ENCODE results near the gene PHYKPL.

Gene PHYKPL

GRCh38 chr5:178207917-178208280, 24.7 kb downstream of the PHYKPL start:
- no peak overlapping the region for H3K27ac ChIP-seq (ENCODE audit: low read length)
- peaks cover 29% of the 10 kb centered on the region for H3K4me1 ChIP-seq (ENCODE audit: control insufficient read depth, insufficient read depth, low read length)
- H3K4me3 ChIP-seq (ENCODE audit: low read length in 2 of 2) = no peak overlapping the region
- peaks cover 53 to 55% of the 10 kb centered on the region in 2 donors for H3K36me3 ChIP-seq (ENCODE audit: control insufficient read depth in 2 of 2, insufficient read depth in 2 of 2, low read length in 2 of 2)
- H3K9ac ChIP-seq (ENCODE audit: low read length in 2 of 2) = no peak overlapping the region
- no peaks in the 10 kb centered on the region for H3K9me3 ChIP-seq (ENCODE audit: control insufficient read depth in 2 of 2, low read length in 2 of 2)
- no peaks in the 10 kb centered on the region for H3K27me3 ChIP-seq (ENCODE audit: control insufficient read depth in 1 of 2, insufficient read depth in 2 of 2, low read length in 2 of 2)

- peak overlapping the region in 1 of 2 donors; percentile 29 for H3K9ac ChIP-seq (ENCODE audit: low read length in 2 of 2)
- H3K27me3 ChIP-seq (ENCODE audit: control insufficient read depth in 1 of 2, insufficient read depth in 2 of 2, low read length in 2 of 2) = no peaks in the 10 kb centered on the region
- peaks cover 48 to 50% of the 10 kb centered on the region in 2 donors for H3K36me3 ChIP-seq (ENCODE audit: control insufficient read depth in 2 of 2, insufficient read depth in 2 of 2, low read length in 2 of 2)
- H3K9me3 ChIP-seq (ENCODE audit: control insufficient read depth in 2 of 2, low read length in 2 of 2) = no peaks in the 10 kb centered on the region
- peaks cover 27% of the 10 kb centered on the region for H3K4me1 ChIP-seq (ENCODE audit: control insufficient read depth, insufficient read depth, low read length)
- peak overlapping the region; percentile 41 for H3K27ac ChIP-seq (ENCODE audit: low read length)
- no peak overlapping the region for H3K4me3 ChIP-seq (ENCODE audit: low read length in 2 of 2)
Measured at GRCh38 chr5:178207183-178207916, 25.3 kb downstream of the PHYKPL start.

- H3K4me3 ChIP-seq (ENCODE audit: low read length in 2 of 2) = peak overlapping the region; percentile 88 to 94
- H3K36me3 ChIP-seq (ENCODE audit: control insufficient read depth in 2 of 2, insufficient read depth in 2 of 2, low read length in 2 of 2) = peaks cover 39 to 41% of the 10 kb centered on the region in 2 donors
- H3K9me3 ChIP-seq (ENCODE audit: control insufficient read depth in 2 of 2, low read length in 2 of 2) = no peaks in the 10 kb centered on the region
Measured at GRCh38 chr5:178206166-178207101, 26.2 kb downstream of the PHYKPL start.

GRCh38 chr5:178205749-178206047, 26.9 kb downstream of the PHYKPL start:
- Histone ChIP-seq H3K9me3 (ENCODE audit: control insufficient read depth in 2 of 2, low read length in 2 of 2) (no peaks in the 10 kb centered on the region), H3K4me1 (ENCODE audit: control insufficient read depth, insufficient read depth, low read length) (peaks cover 27% of the 10 kb centered on the region), H3K9ac (ENCODE audit: low read length in 2 of 2) (peak overlapping the region; percentile 55 to 70), H3K27me3 (ENCODE audit: control insufficient read depth in 1 of 2, insufficient read depth in 2 of 2, low read length in 2 of 2) (no peaks in the 10 kb centered on the region), H3K36me3 (ENCODE audit: control insufficient read depth in 2 of 2, insufficient read depth in 2 of 2, low read length in 2 of 2) (peaks cover 34 to 36% of the 10 kb centered on the region in 2 donors), H3K27ac (ENCODE audit: low read length) (peak overlapping the region; percentile 46), H3K4me3 (ENCODE audit: low read length in 2 of 2) (peak overlapping the region; percentile 88 to 94)

More at GRCh38 chr5:178206166-178207101, 26.2 kb downstream of the PHYKPL start:
- H3K27me3 ChIP-seq (ENCODE audit: control insufficient read depth in 1 of 2, insufficient read depth in 2 of 2, low read length in 2 of 2) = no peaks in the 10 kb centered on the region
- H3K4me1 ChIP-seq (ENCODE audit: control insufficient read depth, insufficient read depth, low read length) = peaks cover 27% of the 10 kb centered on the region
- peak overlapping the region; percentile 58 to 70 for H3K9ac ChIP-seq (ENCODE audit: low read length in 2 of 2)
- peak overlapping the region; percentile 41 for H3K27ac ChIP-seq (ENCODE audit: low read length)

GRCh38 chr5:178204935-178205748, 27.5 kb downstream of the PHYKPL start:
- Histone ChIP-seq H3K27ac (ENCODE audit: low read length) (peak overlapping the region; percentile 55), H3K27me3 (ENCODE audit: control insufficient read depth in 1 of 2, insufficient read depth in 2 of 2, low read length in 2 of 2) (no peaks in the 10 kb centered on the region), H3K36me3 (ENCODE audit: control insufficient read depth in 2 of 2, insufficient read depth in 2 of 2, low read length in 2 of 2) (peaks cover 28 to 31% of the 10 kb centered on the region in 2 donors), H3K4me1 (ENCODE audit: control insufficient read depth, insufficient read depth, low read length) (peaks cover 27% of the 10 kb centered on the region), H3K9ac (ENCODE audit: low read length in 2 of 2) (peak overlapping the region; percentile 68 to 70), H3K9me3 (ENCODE audit: control insufficient read depth in 2 of 2, low read length in 2 of 2) (no peaks in the 10 kb centered on the region), H3K4me3 (ENCODE audit: low read length in 2 of 2) (peak overlapping the region; percentile 88 to 94)

- Histone ChIP-seq H3K36me3 (ENCODE audit: control insufficient read depth in 2 of 2, insufficient read depth in 2 of 2, low read length in 2 of 2) (peaks cover 20 to 25% of the 10 kb centered on the region in 2 donors), H3K4me3 (ENCODE audit: low read length in 2 of 2) (peak within 1 kb of the TSS; percentile 88 to 94), H3K9ac (ENCODE audit: low read length in 2 of 2) (peak within 1 kb of the TSS; percentile 68 to 70), H3K4me1 (ENCODE audit: control insufficient read depth, insufficient read depth, low read length) (peaks cover 27% of the 10 kb centered on the region), H3K27me3 (ENCODE audit: control insufficient read depth in 1 of 2, insufficient read depth in 2 of 2, low read length in 2 of 2) (no peaks in the 10 kb centered on the region), H3K9me3 (ENCODE audit: control insufficient read depth in 2 of 2, low read length in 2 of 2) (no peaks in the 10 kb centered on the region), H3K27ac (ENCODE audit: low read length) (peak within 1 kb of the TSS; percentile 55)
Measured at GRCh38 chr5:178204182-178204934, 28.2 kb downstream of the PHYKPL start, which contains the start of gene HNRNPAB. HNRNPAB (plus strand) TSS chr5:178204533; CDS start chr5:178204838, 305 bp downstream.

GRCh38 chr5:178203670-178204181, 28.9 kb downstream of the PHYKPL start:
- Histone ChIP-seq H3K9me3 (ENCODE audit: control insufficient read depth in 2 of 2, low read length in 2 of 2) (no peaks in the 10 kb centered on the region), H3K27me3 (ENCODE audit: control insufficient read depth in 1 of 2, insufficient read depth in 2 of 2, low read length in 2 of 2) (no peaks in the 10 kb centered on the region), H3K4me3 (ENCODE audit: low read length in 2 of 2) (peak overlapping the region; percentile 87 to 88), H3K4me1 (ENCODE audit: control insufficient read depth, insufficient read depth, low read length) (peaks cover 27% of the 10 kb centered on the region), H3K36me3 (ENCODE audit: control insufficient read depth in 2 of 2, insufficient read depth in 2 of 2, low read length in 2 of 2) (peaks cover 14 to 19% of the 10 kb centered on the region in 2 donors), H3K9ac (ENCODE audit: low read length in 2 of 2) (peak overlapping the region; percentile 42 to 70), H3K27ac (ENCODE audit: low read length) (no peak overlapping the region)

- peaks cover 9% of the 10 kb centered on the region in 2 donors for H3K36me3 ChIP-seq (ENCODE audit: control insufficient read depth in 2 of 2, insufficient read depth in 2 of 2, low read length in 2 of 2)
- no peaks in the 10 kb centered on the region for H3K27me3 ChIP-seq (ENCODE audit: control insufficient read depth in 1 of 2, insufficient read depth in 2 of 2, low read length in 2 of 2)
- H3K27ac ChIP-seq (ENCODE audit: low read length) = no peak overlapping the region
- H3K4me3 ChIP-seq (ENCODE audit: low read length in 2 of 2) = no peak overlapping the region
- H3K4me1 ChIP-seq (ENCODE audit: control insufficient read depth, insufficient read depth, low read length) = peaks cover 27% of the 10 kb centered on the region
- H3K9ac ChIP-seq (ENCODE audit: low read length in 2 of 2) = no peak overlapping the region
- H3K9me3 ChIP-seq (ENCODE audit: control insufficient read depth in 2 of 2, low read length in 2 of 2) = no peaks in the 10 kb centered on the region
Measured at GRCh38 chr5:178202541-178202940, 30.1 kb downstream of the PHYKPL start.

- no peak overlapping the region for H3K4me3 ChIP-seq (ENCODE audit: low read length in 2 of 2)
- H3K9me3 ChIP-seq (ENCODE audit: control insufficient read depth in 2 of 2, low read length in 2 of 2) = no peaks in the 10 kb centered on the region
- peaks cover 2 to 4% of the 10 kb centered on the region in 2 donors for H3K36me3 ChIP-seq (ENCODE audit: control insufficient read depth in 2 of 2, insufficient read depth in 2 of 2, low read length in 2 of 2)
- no peak overlapping the region for H3K9ac ChIP-seq (ENCODE audit: low read length in 2 of 2)
- peaks cover 21% of the 10 kb centered on the region for H3K4me1 ChIP-seq (ENCODE audit: control insufficient read depth, insufficient read depth, low read length)
- no peak overlapping the region for H3K27ac ChIP-seq (ENCODE audit: low read length)
- H3K27me3 ChIP-seq (ENCODE audit: control insufficient read depth in 1 of 2, insufficient read depth in 2 of 2, low read length in 2 of 2) = no peaks in the 10 kb centered on the region
Measured at GRCh38 chr5:178201927-178202235, 30.7 kb downstream of the PHYKPL start.
